PC-9 (cell line): Measurements from ENCODE around the gene PIKFYVE. TPM values are rescaled to one million over a fixed set of nuclear protein-coding genes. Genes with fewer than 3 reads are reported as not detected.

Experiments
- BruUV-seq: library from RNA; stranded (reverse); fragments of 400-500 nt; replicated peaks from 2 replicates; lab custom pipeline; 2021; lab: Mats Ljungman, UMichigan
- CTCF ChIA-PET: fragments of 300-600 bp; sonication (Branson Sonifier 250); formaldehyde crosslinking; loops from one replicate; lab custom pipeline; 2022; ENCODE audit warnings: antibody characterized with exemption; lab: Charles Lee
- POLR2A ChIA-PET: fragments of 300-600 bp; sonication (Branson Sonifier 250); formaldehyde crosslinking; loops from one replicate; lab custom pipeline; 2022; ENCODE audit warnings: antibody characterized with exemption; ENCODE audit not compliant: unreplicated experiment; lab: Charles Lee
- DNase-seq, 2 experiments: peaks; one replicate each; pipeline versions ENCODE4 v3.0.0 to v3.0.0-alpha.2; 2015 to 2022; ENCODE audit warnings: mixed read lengths in 1 of 2
- H2AFZ ChIP-seq: fragments of 200-600 bp; sonication (generic); 2 replicates; pipeline ENCODE4 v1.8.1; 2017; ENCODE audit warnings: antibody characterized with exemption
- H3F3A ChIP-seq: fragments of 200-600 bp; sonication (generic); 2 replicates; pipeline ENCODE4 v1.8.1; 2017; ENCODE audit warnings: antibody characterized with exemption, mild to moderate bottlenecking, low read depth; ENCODE audit not compliant: insufficient read depth
- H3K27ac ChIP-seq: fragments of 200-600 bp; sonication (generic); 2 replicates; pipeline ENCODE4 v1.6.1; 2016; ENCODE audit warnings: mixed run types
- H3K27me3 ChIP-seq: fragments of 200-600 bp; sonication (generic); 2 replicates; pipeline ENCODE4 v1.6.1; 2016; ENCODE audit warnings: low read depth, mixed run types; ENCODE audit not compliant: insufficient read depth
- H3K36me3 ChIP-seq: fragments of 200-600 bp; sonication (generic); 2 replicates; pipeline ENCODE4 v1.6.1; 2016; ENCODE audit warnings: low read depth, mixed run types
- H3K4me1 ChIP-seq: fragments of 200-600 bp; sonication (generic); replicated peaks from 2 replicates; pipeline ENCODE4 v1.6.1; 2016; ENCODE audit warnings: mixed run types; ENCODE audit not compliant: insufficient read depth
- H3K4me2 ChIP-seq: fragments of 200-600 bp; sonication (generic); 2 replicates; pipeline ENCODE4 v1.6.1; 2017; ENCODE audit warnings: mixed run types
- H3K4me3 ChIP-seq: fragments of 200-600 bp; sonication (generic); 2 replicates; pipeline ENCODE4 v1.6.1; 2016; ENCODE audit warnings: mixed run types
- H3K79me2 ChIP-seq: fragments of 200-600 bp; sonication (generic); 2 replicates; pipeline ENCODE4 v1.6.1; 2017; ENCODE audit warnings: low read depth, mixed run types
- H3K9me2 ChIP-seq: fragments of 200-600 bp; sonication (generic); 2 replicates; pipeline ENCODE4 v1.8.1; 2017; ENCODE audit warnings: mild to moderate bottlenecking; ENCODE audit not compliant: insufficient read depth
- H3K9me3 ChIP-seq: fragments of 200-600 bp; sonication (generic); 2 replicates; pipeline ENCODE4 v1.8.1; 2016; ENCODE audit warnings: low read depth; ENCODE audit not compliant: insufficient read depth
- H4K20me1 ChIP-seq: fragments of 200-600 bp; sonication (generic); 2 replicates; pipeline ENCODE4 v1.8.1; 2017; ENCODE audit not compliant: insufficient read depth
- CTCF ChIP-seq: fragments of 200-600 bp; sonication (generic); conservative IDR thresholded peaks from 2 replicates; pipeline ENCODE4 v1.6.1; 2017; ENCODE audit warnings: mixed run types, antibody characterized with exemption, mild to moderate bottlenecking, moderate library complexity
- EZH2 ChIP-seq: fragments of 200-600 bp; sonication (generic); IDR thresholded peaks from 2 replicates; pipeline ENCODE4 v1.8.0; 2017; ENCODE audit warnings: antibody characterized with exemption, low read depth
- intact Hi-C: fragments of 100-400 bp; cut with micrococcal nuclease; formaldehyde crosslinking; loops from one replicate; pipeline ENCODE4 v1.10.0; 2022; ENCODE audit not compliant: unreplicated experiment
- total RNA-seq: library from RNA; stranded (reverse); gene quantifications from 2 replicates; pipeline ENCODE4 v1.2.3, GENCODE V29; 2021

Gene PIKFYVE
- total RNA-seq, 1 experiment from 2014 or later = 14.6 TPM

DNA sequence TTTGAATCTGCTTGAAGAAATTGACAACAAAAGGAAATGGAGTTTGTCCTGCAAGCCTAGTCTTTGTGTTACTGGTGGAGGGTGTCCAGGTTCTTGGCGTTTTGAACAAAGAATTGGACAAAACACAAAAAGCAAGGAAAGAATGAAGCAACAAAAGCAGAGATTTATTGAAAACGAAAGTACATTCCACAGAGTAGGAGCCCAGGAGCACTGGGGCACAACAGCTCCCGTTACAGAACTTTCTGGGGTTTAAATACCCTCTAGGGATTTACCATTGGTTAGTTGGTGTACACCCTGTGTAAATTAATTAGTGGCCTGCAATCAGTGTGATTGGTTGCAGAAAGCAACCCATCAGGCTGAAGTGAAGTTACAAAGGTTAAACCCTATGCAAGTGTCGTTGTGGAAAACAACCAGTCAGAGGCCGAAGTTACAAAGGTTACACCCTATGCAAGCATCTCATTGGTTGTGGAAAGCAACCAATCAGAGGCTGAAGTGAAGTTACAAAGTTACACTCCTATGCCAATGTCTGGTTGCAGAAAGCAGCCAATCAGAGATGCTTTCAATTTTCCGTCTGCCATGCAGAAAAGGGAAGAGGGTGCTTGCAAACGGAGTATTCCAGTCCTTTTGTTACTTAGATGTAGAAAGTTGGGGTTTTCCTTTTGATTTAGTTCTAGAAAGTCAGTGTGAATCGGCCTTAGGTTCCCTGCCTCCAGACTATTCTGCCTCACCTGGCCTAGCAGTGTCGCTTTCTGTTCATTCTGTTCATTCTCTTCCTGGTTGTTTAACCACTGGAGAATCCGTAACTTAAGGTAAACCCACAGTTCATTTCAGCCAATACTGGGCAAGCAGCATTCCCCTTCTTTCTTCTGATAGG lies 92.9 kb downstream of the PIKFYVE start:
- no peak overlapping the region for H3K4me2 ChIP-seq
- no peak for DNase-seq
- no peak overlapping the region for H3K27ac ChIP-seq
- H3K79me2 ChIP-seq = no peaks in the 10 kb centered on the region
- H3F3A ChIP-seq = no peaks in the 10 kb centered on the region
- H3K9me3 ChIP-seq = no peaks in the 10 kb centered on the region
- intact Hi-C loops = no loop called here
- no peaks in the 10 kb centered on the region for H3K36me3 ChIP-seq
- H3K27me3 ChIP-seq = no peaks in the 10 kb centered on the region
- TF ChIP-seq CTCF (no peak), EZH2 (no peak)
- no TSS peak for BruUV-seq
- ChIA-PET POLR2A (no interaction called here), CTCF (interaction anchor here (0.6 kb wide), 1 partner anchor 289 kb away, joined by 4 read pairs; no protein-coding TSS in a partner anchor)
- H4K20me1 ChIP-seq = no peaks in the 10 kb centered on the region
- peaks cover 15% of the 10 kb centered on the region for H3K4me1 ChIP-seq
- H3K9me2 ChIP-seq = no peaks in the 10 kb centered on the region
- H3K4me3 ChIP-seq = no peak overlapping the region
- H2AFZ ChIP-seq = no peak overlapping the region

- H3K4me3 ChIP-seq = no peak overlapping the region
- intact Hi-C loops = no loop called here
These were observed 93.6 kb downstream of the PIKFYVE start for GRCh38 chr2:208359632-208359986.

More at GRCh38 chr2:208359632-208359986, 93.6 kb downstream of the PIKFYVE start:
- Histone ChIP-seq H3K9me3 (no peaks in the 10 kb centered on the region), H3K27me3 (no peaks in the 10 kb centered on the region), H3K4me1 (peaks cover 18% of the 10 kb centered on the region), H4K20me1 (no peaks in the 10 kb centered on the region), H2AFZ (no peak overlapping the region), H3K4me2 (no peak overlapping the region), H3K79me2 (no peaks in the 10 kb centered on the region), H3K36me3 (no peaks in the 10 kb centered on the region), H3K27ac (no peak overlapping the region), H3K9me2 (no peaks in the 10 kb centered on the region), H3F3A (no peaks in the 10 kb centered on the region)
- ChIA-PET POLR2A (no interaction called here), CTCF (no interaction called here)
- no TSS peak for BruUV-seq
- TF ChIP-seq CTCF = no peak
- TF ChIP-seq EZH2 = no peak
- no peak for DNase-seq
